Endothelial cell of umbilical vein (primary cell): ENCODE results near the gene LIAS.

Experiments
- CTCF ChIP-seq, 2 donors: IDR thresholded peaks; 1 replicate in 1 of 2; 2 replicates in 1 of 2; pipeline ENCODE4 v1.5.1; 2011; ENCODE audit warnings: low read length in 2 of 2, mild to moderate bottlenecking in 2 of 2, moderate library complexity in 2 of 2, control low read depth in 1 of 2, inconsistent platforms in 1 of 2, low read depth in 1 of 2; ENCODE audit not compliant: insufficient read depth in 1 of 2; ENCODE audit errors: extremely low read depth in 1 of 2
- EZH2 ChIP-seq: IDR thresholded peaks from 2 replicates; pipeline ENCODE4 v1.6.1; 2012; ENCODE audit warnings: borderline replicate concordance, low read depth, mild to moderate bottlenecking, moderate library complexity, low read length, inconsistent platforms; ENCODE audit not compliant: severe bottlenecking
- MAX ChIP-seq: IDR thresholded peaks from 2 replicates; pipeline ENCODE4 v1.6.1; 2011; ENCODE audit not compliant: insufficient read depth, insufficient read length
- MYC ChIP-seq: IDR thresholded peaks from one replicate; pipeline ENCODE4 v1.6.1; 2011; ENCODE audit warnings: mild to moderate bottlenecking, low read depth, low read length
- POLR2A ChIP-seq: IDR thresholded peaks from 2 replicates; pipeline ENCODE4 v1.6.1; 2012; ENCODE audit warnings: low read depth, mild to moderate bottlenecking, control low read depth, low read length
- POLR2AphosphoS5 ChIP-seq: IDR thresholded peaks from 2 replicates; pipeline ENCODE4 v1.6.1; 2012; ENCODE audit warnings: low read depth, mild to moderate bottlenecking, control low read depth, low read length, moderate library complexity; ENCODE audit not compliant: insufficient read depth

GRCh38 chr4:39435659-39436563 lies 22.9 kb upstream of the LIAS start:
- TF ChIP-seq CTCF (IDR thresholded peaks at IDR 0.05; ENCODE audit: extremely low read depth in 1 of 2, insufficient read depth in 1 of 2, low read depth in 1 of 2, low read length in 2 of 2) (peak in 1 of 2 donors; percentile 2), POLR2A (no peak), MAX (no peak), POLR2AphosphoS5 (no peak), EZH2 (no peak), MYC (no peak)
